MCF 10A (cell line): ENCODE results near the gene MARF1. TPM values are rescaled to one million over a fixed set of nuclear protein-coding genes. Genes with fewer than 3 reads are reported as not detected.
A peak's percentile ranks its signal among the peaks of the same experiment; 100 is the strongest.
"Not testable (repeated sequence)": the region's sequence is repeated elsewhere in the genome, so short reads cannot be mapped to it uniquely, and the experiment has no call there.

Experiments used
- BruUV-seq: library from RNA; stranded (reverse); fragments of 400-500 nt; replicated peaks from 2 replicates; lab custom pipeline; 2021; lab: Mats Ljungman, UMichigan
- CTCF ChIA-PET: fragments of 300-600 bp; sonication (Branson Sonifier 250); formaldehyde crosslinking; extraction: SDS; loops from one replicate; lab custom pipeline; 2021; ENCODE audit warnings: antibody characterized with exemption, inconsistent platforms; lab: Yijun Ruan, JAX
- POLR2A ChIA-PET: fragments of 300-600, 350-650 bp; sonication (Branson Sonifier 250); formaldehyde crosslinking; extraction: SDS; loops from one replicate; lab custom pipeline; 2020; ENCODE audit warnings: antibody characterized with exemption, inconsistent platforms; lab: Yijun Ruan, JAX
- DNase-seq: peaks from one replicate; pipeline ENCODE4 v3.0.0-alpha.2; 2018; ENCODE audit not compliant: unreplicated experiment
- H3K27ac Mint-ChIP-seq: one replicate; pipeline ENCODE4 v1.8.0; 2022; ENCODE audit warnings: mild to moderate bottlenecking, low read depth, mixed read lengths; ENCODE audit not compliant: unreplicated experiment
- H3K27me3 Mint-ChIP-seq: one replicate; pipeline ENCODE4 v1.8.0; 2022; ENCODE audit warnings: mixed read lengths; ENCODE audit not compliant: insufficient read depth, unreplicated experiment
- H3K36me3 Mint-ChIP-seq: one replicate; pipeline ENCODE4 v1.8.0; 2022; ENCODE audit warnings: mild to moderate bottlenecking, moderate library complexity, mixed read lengths; ENCODE audit not compliant: insufficient read depth, unreplicated experiment
- H3K4me1 Mint-ChIP-seq: one replicate; pipeline ENCODE4 v1.8.0; 2022; ENCODE audit warnings: mixed read lengths; ENCODE audit not compliant: insufficient read depth, unreplicated experiment
- H3K4me3 Mint-ChIP-seq: one replicate; pipeline ENCODE4 v1.8.0; 2022; ENCODE audit warnings: mild to moderate bottlenecking, moderate library complexity, mixed read lengths; ENCODE audit not compliant: unreplicated experiment
- H3K9me3 Mint-ChIP-seq: one replicate; pipeline ENCODE4 v1.8.0; 2022; ENCODE audit warnings: mixed read lengths; ENCODE audit not compliant: unreplicated experiment
- intact Hi-C: fragments of 100-400 bp; cut with micrococcal nuclease; formaldehyde crosslinking; loops from 2 replicates; pipeline ENCODE4 v1.14.1; 2022
- total RNA-seq: library from RNA; stranded (reverse); gene quantifications from 2 replicates; pipeline ENCODE4 v1.2.3, GENCODE V29; 2022
- TF ChIP-seq, protein P1 (sequence below): fragments of 200-600 bp; IDR thresholded peaks from one replicate; pipeline ENCODE4 v1.8.0; 2022; ENCODE audit warnings: antibody characterized with exemption, mild to moderate bottlenecking; ENCODE audit not compliant: unreplicated experiment

Gene MARF1
- total RNA-seq, 1 experiment from 2014 or later: 48.1 TPM

DNA sequence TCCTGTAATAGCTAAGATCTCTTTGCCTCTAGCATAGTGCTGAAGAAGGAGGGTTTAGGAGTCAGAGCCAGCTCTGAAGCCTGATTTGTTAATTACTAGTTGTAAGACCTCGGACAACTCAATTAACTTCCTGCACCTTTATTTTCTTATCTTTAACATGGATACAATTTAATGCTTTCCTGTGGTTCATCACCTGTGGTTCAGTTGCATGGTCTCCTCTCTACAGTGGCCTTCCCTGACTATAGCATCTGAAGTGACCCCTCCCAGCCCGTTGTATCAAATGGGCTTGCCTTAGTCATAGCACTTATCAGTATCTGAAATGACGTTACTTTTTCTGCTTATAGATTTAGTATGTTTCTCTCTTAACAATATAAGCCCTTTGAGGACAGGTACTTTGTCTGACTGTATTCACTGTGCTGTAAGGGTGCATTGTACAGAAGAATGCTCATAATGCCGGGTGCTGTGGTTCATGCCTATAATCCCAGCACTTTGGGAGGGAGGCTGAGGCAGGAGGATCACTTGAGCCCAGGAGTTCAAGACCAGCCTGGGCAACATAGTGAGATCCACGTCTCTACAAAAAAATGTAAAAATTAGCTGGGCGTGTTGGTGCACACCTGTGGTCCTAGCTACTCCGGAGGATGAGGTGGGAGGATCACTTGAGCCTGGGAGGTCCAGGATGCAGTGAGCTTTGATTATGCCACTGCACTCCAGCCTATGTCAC, 4.5 kb upstream of the MARF1 start:
- H3K27ac Mint-ChIP-seq: no peak overlapping the region
- H3K4me1 Mint-ChIP-seq: peaks cover 6% of the 10 kb centered on the region
- H3K9me3 Mint-ChIP-seq: no peaks in the 10 kb centered on the region
- no TSS peak for BruUV-seq
- TF ChIP-seq, protein P1, sequence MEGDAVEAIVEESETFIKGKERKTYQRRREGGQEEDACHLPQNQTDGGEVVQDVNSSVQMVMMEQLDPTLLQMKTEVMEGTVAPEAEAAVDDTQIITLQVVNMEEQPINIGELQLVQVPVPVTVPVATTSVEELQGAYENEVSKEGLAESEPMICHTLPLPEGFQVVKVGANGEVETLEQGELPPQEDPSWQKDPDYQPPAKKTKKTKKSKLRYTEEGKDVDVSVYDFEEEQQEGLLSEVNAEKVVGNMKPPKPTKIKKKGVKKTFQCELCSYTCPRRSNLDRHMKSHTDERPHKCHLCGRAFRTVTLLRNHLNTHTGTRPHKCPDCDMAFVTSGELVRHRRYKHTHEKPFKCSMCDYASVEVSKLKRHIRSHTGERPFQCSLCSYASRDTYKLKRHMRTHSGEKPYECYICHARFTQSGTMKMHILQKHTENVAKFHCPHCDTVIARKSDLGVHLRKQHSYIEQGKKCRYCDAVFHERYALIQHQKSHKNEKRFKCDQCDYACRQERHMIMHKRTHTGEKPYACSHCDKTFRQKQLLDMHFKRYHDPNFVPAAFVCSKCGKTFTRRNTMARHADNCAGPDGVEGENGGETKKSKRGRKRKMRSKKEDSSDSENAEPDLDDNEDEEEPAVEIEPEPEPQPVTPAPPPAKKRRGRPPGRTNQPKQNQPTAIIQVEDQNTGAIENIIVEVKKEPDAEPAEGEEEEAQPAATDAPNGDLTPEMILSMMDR: no peak
- no peaks in the 10 kb centered on the region for H3K27me3 Mint-ChIP-seq
- no peak for DNase-seq
- intact Hi-C loops: no loop called here
- no peak overlapping the region for H3K4me3 Mint-ChIP-seq
- H3K36me3 Mint-ChIP-seq: no peaks in the 10 kb centered on the region
- ChIA-PET POLR2A (interaction anchor here (8.0 kb wide), 1 partner anchor 25 kb away, joined by 173 read pairs; no protein-coding TSS in a partner anchor), CTCF (no interaction called here)

DNA sequence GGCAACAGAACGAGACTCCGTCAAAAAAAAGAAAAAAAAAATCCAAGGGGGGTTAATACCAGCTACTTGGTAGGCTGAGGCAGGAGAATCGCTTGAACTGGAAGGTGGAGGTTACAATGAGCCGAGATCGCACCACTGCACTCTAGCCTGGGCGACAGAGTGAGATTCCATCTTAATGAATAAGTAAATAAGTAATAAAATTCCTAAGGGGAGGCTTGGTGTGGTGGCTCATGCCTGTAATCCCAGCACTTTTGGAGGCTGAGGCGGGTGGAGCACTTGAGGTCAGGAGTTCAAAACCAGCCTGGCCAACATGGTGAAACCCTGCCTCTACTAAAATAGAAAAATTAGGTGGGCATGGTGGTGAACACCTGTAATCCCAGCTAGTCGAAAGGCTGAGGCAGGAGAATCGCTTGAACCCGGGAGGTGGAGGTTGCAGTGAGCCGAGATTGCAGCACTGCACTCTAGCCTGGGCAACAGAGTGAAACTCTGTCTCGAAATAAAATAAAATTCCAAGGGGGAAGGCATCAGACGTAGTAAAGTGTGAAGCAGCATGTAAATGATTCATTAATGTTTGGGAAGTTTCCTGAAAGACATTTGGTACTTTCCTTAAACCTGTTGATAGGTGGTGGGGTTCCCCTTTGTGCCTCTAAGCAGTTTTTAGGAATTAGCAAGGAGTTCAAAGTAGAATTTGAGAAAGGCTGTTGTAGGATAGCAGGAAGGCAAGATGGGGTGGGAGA, 3.8 kb upstream of the MARF1 start:
- H3K9me3 Mint-ChIP-seq, H3K4me3 Mint-ChIP-seq, DNase-seq, H3K27me3 Mint-ChIP-seq, intact Hi-C loops, BruUV-seq, H3K27ac Mint-ChIP-seq, CTCF ChIA-PET, H3K36me3 Mint-ChIP-seq: not testable (repeated sequence)
- POLR2A ChIA-PET: interaction anchor here (1.7 to 8.0 kb wide), 3 partner anchors 26 to 57 kb away, joined by 4 to 173 read pairs (median 80); no protein-coding TSS in a partner anchor
- H3K4me1 Mint-ChIP-seq: peaks cover 12% of the 10 kb centered on the region

DNA sequence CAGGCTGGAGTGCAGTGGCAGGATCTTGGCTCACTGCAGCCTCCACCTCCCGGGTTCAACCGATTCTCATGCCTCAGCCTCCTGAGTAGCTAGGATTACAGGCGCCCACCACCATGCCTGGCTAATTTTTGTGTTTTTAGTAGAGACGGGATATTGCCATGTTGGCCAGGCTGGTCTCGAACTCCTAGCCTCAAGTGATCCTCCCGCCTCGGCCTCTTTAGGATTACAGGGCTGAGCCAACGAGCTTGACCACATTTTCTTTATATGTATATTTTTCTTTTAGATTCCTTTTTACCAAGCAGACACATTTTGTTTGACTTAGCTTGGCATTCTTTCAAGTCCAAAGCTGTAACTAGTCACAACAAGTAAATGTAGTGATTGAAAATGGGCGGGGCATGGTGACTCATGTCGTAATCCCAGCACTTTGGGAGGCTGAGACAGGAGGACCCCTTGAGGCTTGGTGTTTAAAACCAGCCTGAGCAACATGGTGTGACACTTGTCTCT, 2.1 kb upstream of the MARF1 start:
- peak overlapping the region; percentile 97 for H3K27ac Mint-ChIP-seq
- intact Hi-C loops: loop anchor here (1.0 kb wide), 1 partner anchor 27 kb away; no protein-coding TSS in a partner anchor
- peak overlapping the region; percentile 78 for H3K4me3 Mint-ChIP-seq
- BruUV-seq, H3K9me3 Mint-ChIP-seq, H3K27me3 Mint-ChIP-seq, H3K36me3 Mint-ChIP-seq: not testable (repeated sequence)
- peak; percentile 97 for DNase-seq
- CTCF ChIA-PET: interaction anchor here (0.6 to 1.1 kb wide), 2 partner anchors 25 to 103 kb away, joined by 3 read pairs; no protein-coding TSS in a partner anchor
- peaks cover 20% of the 10 kb centered on the region for H3K4me1 Mint-ChIP-seq
- POLR2A ChIA-PET: interaction anchor here (0.7 to 8.0 kb wide), 8 partner anchors 7 to 254 kb away, joined by 3 to 173 read pairs (median 12); partner anchors contain the start of genes CEP20 and NDE1

DNA sequence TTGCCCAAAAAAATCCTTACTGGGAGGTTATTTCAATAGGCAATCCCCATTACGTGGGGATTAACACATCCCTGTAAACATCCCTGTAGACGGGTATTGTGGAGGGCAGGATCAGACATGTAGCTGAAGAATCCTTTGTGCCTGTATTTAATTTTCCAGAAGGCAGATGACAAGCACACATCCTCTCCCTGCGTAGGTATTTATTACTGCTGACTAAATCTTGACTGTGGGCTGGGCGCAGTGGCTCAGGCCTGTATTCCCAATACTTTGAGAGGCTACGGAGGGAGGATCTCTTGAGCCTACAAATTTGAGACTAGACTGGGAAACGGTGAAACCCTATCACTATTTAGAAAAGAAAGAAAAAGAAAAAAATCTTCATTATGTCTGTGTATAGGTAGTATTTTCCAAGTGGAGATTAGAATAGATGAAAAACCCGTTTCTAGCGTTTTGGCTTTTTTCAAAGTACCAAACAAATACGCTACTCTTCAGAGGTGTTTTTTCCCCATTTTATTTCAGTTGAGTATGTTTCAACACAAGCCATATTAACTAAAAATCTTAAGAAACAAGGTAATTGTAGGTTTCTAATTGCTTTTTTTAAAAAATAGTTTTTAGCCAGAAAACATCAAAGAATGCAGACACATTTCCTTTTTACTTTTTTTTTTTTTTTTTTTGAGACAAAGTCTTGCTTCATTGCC, 1.5 kb upstream of the MARF1 start:
- intact Hi-C loops: loop anchor here (1.0 kb wide), 1 partner anchor 28 kb away; no protein-coding TSS in a partner anchor
- POLR2A ChIA-PET: interaction anchor here (0.6 to 8.0 kb wide), 20 partner anchors 8 to 1012 kb away, joined by 3 to 173 read pairs (median 4); partner anchors contain the start of genes NDE1 and RRN3
- CTCF ChIA-PET: interaction anchor here (0.5 to 2.5 kb wide), 5 partner anchors 21 to 158 kb away, joined by 4 to 17 read pairs (median 4); no protein-coding TSS in a partner anchor

More for the DNA sequence above, 1.5 kb upstream of the MARF1 start:
- no TSS peak for BruUV-seq
- Mint-ChIP-seq H3K4me3 (peak overlapping the region; percentile 78), H3K4me1 (peaks cover 20% of the 10 kb centered on the region), H3K27me3 (no peaks in the 10 kb centered on the region), H3K36me3 (peaks cover 9% of the 10 kb centered on the region), H3K27ac (peak overlapping the region; percentile 97), H3K9me3 (no peaks in the 10 kb centered on the region)
- TF ChIP-seq, protein P1: no peak
- DNase-seq: peak; percentile 87
